ENCODE data around the gene ANTXR1.

Gene ANTXR1

GRCh38 chr2:69163109-69163508, 150.1 kb downstream of the ANTXR1 start:
- in situ Hi-C loops (cut with MboI; ENCODE audit: low pct_unique_long_range_greater_than_20kb, low sequenced_read_pairs, unreplicated experiment) = no loop called here
- DNase-seq (ENCODE audit: low spot score) = peak; percentile 12
- no peak for TF ChIP-seq CTCF (IDR thresholded peaks at IDR 0.05; ENCODE audit: extremely low read depth, insufficient read depth, missing control alignments)

GRCh38 chr2:69163556-69163955, 150.6 kb downstream of the ANTXR1 start:
- no peak for TF ChIP-seq CTCF (IDR thresholded peaks at IDR 0.05; ENCODE audit: extremely low read depth, insufficient read depth, missing control alignments)
- DNase-seq (ENCODE audit: low spot score) = no peak
- in situ Hi-C loops (cut with MboI; ENCODE audit: low pct_unique_long_range_greater_than_20kb, low sequenced_read_pairs, unreplicated experiment) = no loop called here

DNA sequence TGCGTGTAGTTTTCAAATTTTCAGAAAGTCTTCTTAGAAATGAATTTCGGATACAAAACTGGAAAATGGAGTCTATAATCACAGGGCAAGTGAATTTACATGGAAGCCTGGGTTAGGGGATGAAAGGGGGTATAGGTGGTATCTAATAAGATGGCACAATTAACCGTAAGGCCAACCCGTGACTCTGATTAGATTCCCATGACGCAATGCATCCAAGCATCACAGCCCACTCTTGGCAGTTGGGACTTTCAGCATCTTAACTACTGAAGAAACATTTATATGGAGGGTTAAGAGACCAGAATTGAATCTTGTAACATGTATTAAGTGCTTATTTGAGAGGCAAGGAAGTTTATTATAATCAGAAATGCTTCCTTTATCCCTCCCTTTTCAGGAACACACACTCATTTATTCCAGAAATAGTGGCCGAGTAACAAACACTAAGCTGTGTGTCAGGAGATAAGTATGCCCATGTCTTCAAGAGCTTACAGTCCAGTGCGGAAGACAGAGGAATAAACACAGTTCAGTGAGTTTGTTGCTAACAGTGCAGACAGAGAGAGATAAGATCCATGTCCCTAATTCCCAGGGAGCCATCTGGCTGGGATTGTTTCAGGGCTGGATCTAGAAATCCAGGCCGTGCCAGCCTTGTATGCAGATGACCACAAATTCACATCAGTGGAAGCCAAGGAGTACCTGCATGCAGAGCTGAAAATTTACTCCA, 151.2 kb downstream of the ANTXR1 start:
- DNase-seq (ENCODE audit: low spot score) = no peak
- no peak for TF ChIP-seq CTCF (IDR thresholded peaks at IDR 0.05; ENCODE audit: extremely low read depth, insufficient read depth, missing control alignments)

GRCh38 chr2:69165091-69165880, 152.3 kb downstream of the ANTXR1 start:
- in situ Hi-C loops (cut with MboI; ENCODE audit: low pct_unique_long_range_greater_than_20kb, low sequenced_read_pairs, unreplicated experiment) = no loop called here
- DNase-seq (ENCODE audit: low spot score) = no peak
- no peak for TF ChIP-seq CTCF (IDR thresholded peaks at IDR 0.05; ENCODE audit: extremely low read depth, insufficient read depth, missing control alignments)

More for the DNA sequence above, 151.2 kb downstream of the ANTXR1 start:
- in situ Hi-C loops (cut with MboI; ENCODE audit: low pct_unique_long_range_greater_than_20kb, low sequenced_read_pairs, unreplicated experiment) = no loop called here

GRCh38 chr2:69166465-69166811, 153.5 kb downstream of the ANTXR1 start:
- no peak for TF ChIP-seq CTCF (IDR thresholded peaks at IDR 0.05; ENCODE audit: extremely low read depth, insufficient read depth, missing control alignments)
- in situ Hi-C loops (cut with MboI; ENCODE audit: low pct_unique_long_range_greater_than_20kb, low sequenced_read_pairs, unreplicated experiment) = no loop called here
- no peak for DNase-seq (ENCODE audit: low spot score)

GRCh38 chr2:69166812-69167468, 154.0 kb downstream of the ANTXR1 start:
- in situ Hi-C loops (cut with MboI; ENCODE audit: low pct_unique_long_range_greater_than_20kb, low sequenced_read_pairs, unreplicated experiment) = no loop called here
- TF ChIP-seq CTCF (IDR thresholded peaks at IDR 0.05; ENCODE audit: extremely low read depth, insufficient read depth, missing control alignments) = no peak
- no peak for DNase-seq (ENCODE audit: low spot score)

Data from GM13977 (cell line).